DND-41 (cell line): Measurements from ENCODE around the gene OTOP3.

Experiments used
- ATAC-seq: fragments of 200-7000 bp; cut with Tn5 transposase; 3 replicates; pipeline ENCODE4 v1.9.1; 2021; ENCODE audit warnings: low read depth; ENCODE audit not compliant: insufficient read depth
- DNase-seq: peaks from one replicate; pipeline ENCODE4 v3.0.0-alpha.2; 2020
- H2AFZ ChIP-seq: 2 replicates; pipeline ENCODE4 v1.6.0; 2012; ENCODE audit warnings: low read depth, low read length
- H3K27ac ChIP-seq: 2 replicates; pipeline ENCODE4 v1.5.1; 2012; ENCODE audit warnings: low read length, inconsistent platforms
- H3K27me3 ChIP-seq: fragments of 200-600 bp; sonication (generic); 2 replicates; pipeline ENCODE4 v1.6.0; 2012; ENCODE audit warnings: low read length, mild to moderate bottlenecking, inconsistent platforms; ENCODE audit not compliant: insufficient read depth, poor library complexity
- H3K36me3 ChIP-seq: 2 replicates; pipeline ENCODE4 v1.5.1; 2012; ENCODE audit warnings: low read length, inconsistent platforms; ENCODE audit not compliant: insufficient read depth
- H3K4me1 ChIP-seq: 2 replicates; pipeline ENCODE4 v1.5.1; 2012; ENCODE audit warnings: mild to moderate bottlenecking, low read length; ENCODE audit not compliant: insufficient read depth
- H3K4me2 ChIP-seq: 2 replicates; pipeline ENCODE4 v1.6.0; 2012; ENCODE audit warnings: mild to moderate bottlenecking, moderate library complexity, low read length, inconsistent platforms; ENCODE audit not compliant: insufficient read depth
- H3K4me3 ChIP-seq, 2 experiments: fragments of 200-600 bp in 1 of 2; shearing (Covaris generic) in 1 of 2; 2 replicates each; pipeline ENCODE4 v1.5.1; 2012 to 2016; ENCODE audit warnings: inconsistent platforms in 2 of 2, low read length in 2 of 2, mild to moderate bottlenecking in 2 of 2, low read depth in 1 of 2, moderate library complexity in 1 of 2
- H3K79me2 ChIP-seq: 2 replicates; pipeline ENCODE4 v1.6.0; 2012; ENCODE audit warnings: low read length, inconsistent platforms; ENCODE audit not compliant: insufficient read depth
- H3K9ac ChIP-seq: 2 replicates; pipeline ENCODE4 v1.6.0; 2012; ENCODE audit warnings: low read depth, mild to moderate bottlenecking, inconsistent platforms, low read length, moderate library complexity
- H3K9me3 ChIP-seq: 2 replicates; pipeline ENCODE4 v1.5.1; 2012; ENCODE audit warnings: low read length, moderate library complexity, mild to moderate bottlenecking, inconsistent platforms; ENCODE audit not compliant: insufficient read depth, severe bottlenecking
- H4K20me1 ChIP-seq: 2 replicates; pipeline ENCODE4 v1.6.0; 2012; ENCODE audit warnings: low read length; ENCODE audit not compliant: insufficient read depth
- CTCF ChIP-seq: IDR thresholded peaks from 2 replicates; pipeline ENCODE4 v1.5.1; 2012; ENCODE audit warnings: borderline replicate concordance, low read length, moderate library complexity, mild to moderate bottlenecking; ENCODE audit not compliant: poor library complexity, severe bottlenecking; ENCODE audit errors: extremely low read depth
- EZH2 ChIP-seq: IDR thresholded peaks from 3 replicates; pipeline ENCODE4 v1.6.1; 2012; ENCODE audit warnings: borderline replicate concordance, low read depth, mild to moderate bottlenecking, moderate library complexity, low read length, inconsistent platforms; ENCODE audit not compliant: severe bottlenecking

Gene OTOP3

GRCh38 chr17:74946641-74947040, 10.9 kb downstream of the OTOP3 start:
- H3K27ac ChIP-seq = no peak overlapping the region
- no peak overlapping the region for H3K4me3 ChIP-seq
- H3K4me1 ChIP-seq = no peaks in the 10 kb centered on the region
- no peaks in the 10 kb centered on the region for H4K20me1 ChIP-seq
- H2AFZ ChIP-seq = no peak overlapping the region
- H3K9ac ChIP-seq = no peak overlapping the region
- no peak for TF ChIP-seq CTCF
- no peak for TF ChIP-seq EZH2
- no peak overlapping the region for H3K4me2 ChIP-seq
- peaks cover 8% of the 10 kb centered on the region for H3K27me3 ChIP-seq
- DNase-seq (no peak), ATAC-seq (no peak)
- H3K36me3 ChIP-seq = no peaks in the 10 kb centered on the region
- H3K9me3 ChIP-seq = no peaks in the 10 kb centered on the region
- H3K79me2 ChIP-seq = no peaks in the 10 kb centered on the region

GRCh38 chr17:74947041-74947754, 11.5 kb downstream of the OTOP3 start:
- ATAC-seq = no peak
- TF ChIP-seq CTCF (no peak), EZH2 (no peak)
- Histone ChIP-seq H2AFZ (no peak overlapping the region), H3K9me3 (no peaks in the 10 kb centered on the region), H3K4me2 (no peak overlapping the region), H3K27ac (no peak overlapping the region), H3K27me3 (peaks cover 8% of the 10 kb centered on the region), H3K9ac (no peak overlapping the region), H3K4me3 (no peak overlapping the region), H4K20me1 (no peaks in the 10 kb centered on the region), H3K79me2 (no peaks in the 10 kb centered on the region), H3K36me3 (no peaks in the 10 kb centered on the region), H3K4me1 (no peaks in the 10 kb centered on the region)
- no peak for DNase-seq

- ATAC-seq = no peak
- no peaks in the 10 kb centered on the region for H4K20me1 ChIP-seq
- no peaks in the 10 kb centered on the region for H3K9me3 ChIP-seq
- no peak overlapping the region for H3K9ac ChIP-seq
- no peak for TF ChIP-seq CTCF
- no peak for TF ChIP-seq EZH2
- H3K4me1 ChIP-seq = no peaks in the 10 kb centered on the region
- DNase-seq = no peak
- H3K27ac ChIP-seq = no peak overlapping the region
- no peak overlapping the region for H3K4me3 ChIP-seq
- no peak overlapping the region for H3K4me2 ChIP-seq
- H3K27me3 ChIP-seq = peaks cover 8% of the 10 kb centered on the region
- H3K36me3 ChIP-seq = no peaks in the 10 kb centered on the region
- no peaks in the 10 kb centered on the region for H3K79me2 ChIP-seq
- H2AFZ ChIP-seq = no peak overlapping the region
Measured at GRCh38 chr17:74949455-74950115, 13.9 kb downstream of the OTOP3 start.

GRCh38 chr17:74950207-74950606, 14.5 kb downstream of the OTOP3 start:
- Histone ChIP-seq H3K4me1 (no peaks in the 10 kb centered on the region), H3K36me3 (no peaks in the 10 kb centered on the region), H3K4me2 (no peak overlapping the region), H3K9me3 (no peaks in the 10 kb centered on the region), H3K27me3 (peaks cover 8% of the 10 kb centered on the region), H3K4me3 (no peak overlapping the region), H3K9ac (no peak overlapping the region), H4K20me1 (no peaks in the 10 kb centered on the region), H3K79me2 (no peaks in the 10 kb centered on the region), H3K27ac (no peak overlapping the region), H2AFZ (no peak overlapping the region)
- no peak for TF ChIP-seq CTCF
- TF ChIP-seq EZH2 = no peak
- DNase-seq = no peak
- no peak for ATAC-seq
